NCI-H2107 treated with DMSO at 0.1 percent for 48 hours (cell line): ENCODE measurements around the gene ADGRD1.

ENCODE experiments used
- DNase-seq: peaks from one replicate; lab custom pipeline; 2025; ENCODE audit not compliant: unreplicated experiment; lab: John Stamatoyannopoulos, UW

ADGRD1 gene

GRCh38 chr12:131187602-131188001 is 233.9 kb downstream of the ADGRD1 start:
- DNase-seq: no peak

DNA sequence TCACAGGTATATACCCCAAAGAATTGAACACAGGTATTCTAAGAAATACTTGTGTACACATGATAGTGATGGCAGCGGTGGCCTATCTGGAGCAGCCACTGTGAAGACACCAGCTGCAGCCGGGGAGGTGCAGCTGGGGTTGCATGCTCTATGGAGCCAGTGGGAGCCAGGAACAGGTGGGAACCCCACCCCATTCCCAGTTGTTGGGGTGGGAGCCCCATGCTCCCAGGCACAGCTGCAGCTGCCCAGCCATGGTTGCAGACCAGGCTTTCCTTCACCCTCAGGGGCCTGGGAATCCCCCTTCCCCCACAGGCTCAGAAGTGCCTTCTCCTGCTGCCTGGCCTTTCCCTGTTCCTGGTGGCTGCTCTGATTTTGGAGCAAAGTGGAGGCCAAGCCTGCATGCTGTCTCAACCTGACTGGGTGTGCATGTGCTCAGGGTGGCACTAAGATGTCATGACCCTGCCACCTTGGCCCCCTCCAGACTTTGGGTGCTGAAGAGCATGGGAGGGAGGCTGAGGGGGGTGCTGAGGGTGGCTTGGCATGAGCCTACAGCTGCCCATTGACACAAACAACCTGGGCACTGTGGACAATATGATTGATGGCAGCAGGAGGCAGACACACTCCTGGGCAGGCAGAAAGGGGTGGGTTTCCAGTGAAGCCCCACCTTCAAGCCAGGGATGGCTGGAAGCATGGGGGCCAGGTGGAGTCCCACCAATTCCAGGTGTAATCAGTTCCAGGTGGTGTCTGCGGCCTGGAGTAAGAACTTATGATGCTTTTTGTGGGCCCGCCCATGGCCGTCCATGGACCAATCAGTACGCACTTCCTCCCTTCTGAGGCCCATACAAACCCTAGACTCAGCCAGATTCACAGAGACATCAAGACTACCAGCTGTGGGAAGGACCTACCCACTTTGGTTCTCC is 234.7 kb downstream of the ADGRD1 start:
- DNase-seq: no peak

- DNase-seq: no peak
Measured at GRCh38 chr12:131189781-131190180, 236.1 kb downstream of the ADGRD1 start.

GRCh38 chr12:131190965-131191364 is 237.3 kb downstream of the ADGRD1 start:
- no peak for DNase-seq
